ENCODE data around the gene IFITM2.

IFITM2 gene

GRCh38 chr11:278001-278951 is 29.3 kb upstream of the IFITM2 start, which contains the start of gene NLRP6:
TSS of gene NLRP6 (plus strand) at chr11:278407. CDS start at chr11:278570, 163 bp downstream.
- DNase-seq (ENCODE audit: insufficient read length, low spot score), result no peak
- no peak for FAIRE-seq
- TF ChIP-seq POLR2A (IDR thresholded peaks at IDR 0.05; ENCODE audit: low read depth, low read length), result no peak

- no peak for TF ChIP-seq POLR2A (IDR thresholded peaks at IDR 0.05; ENCODE audit: low read depth, low read length)
- FAIRE-seq, result no peak
Measured at GRCh38 chr11:279040-279965, 28.3 kb upstream of the IFITM2 start.

GRCh38 chr11:279966-280705 is 27.5 kb upstream of the IFITM2 start:
- FAIRE-seq (no peak), DNase-seq (ENCODE audit: insufficient read length, low spot score) (no peak)
- TF ChIP-seq POLR2A (IDR thresholded peaks at IDR 0.05; ENCODE audit: low read depth, low read length), result no peak

More at GRCh38 chr11:279040-279965, 28.3 kb upstream of the IFITM2 start:
- DNase-seq (ENCODE audit: insufficient read length, low spot score), result no peak

GRCh38 chr11:280706-281485 is 26.7 kb upstream of the IFITM2 start:
- DNase-seq (ENCODE audit: insufficient read length, low spot score) (no peak), FAIRE-seq (no peak)
- no peak for TF ChIP-seq POLR2A (IDR thresholded peaks at IDR 0.05; ENCODE audit: low read depth, low read length)

GRCh38 chr11:281486-282161 is 26.0 kb upstream of the IFITM2 start:
- FAIRE-seq (no peak), DNase-seq (ENCODE audit: insufficient read length, low spot score) (no peak)
- TF ChIP-seq POLR2A (IDR thresholded peaks at IDR 0.05; ENCODE audit: low read depth, low read length), result no peak

- no peak for FAIRE-seq
- no peak for TF ChIP-seq POLR2A (IDR thresholded peaks at IDR 0.05; ENCODE audit: low read depth, low read length)
- DNase-seq (ENCODE audit: insufficient read length, low spot score), result no peak
Measured at GRCh38 chr11:282171-282570, 25.4 kb upstream of the IFITM2 start.

- no peak for TF ChIP-seq POLR2A (IDR thresholded peaks at IDR 0.05; ENCODE audit: low read depth, low read length)
- DNase-seq (ENCODE audit: insufficient read length, low spot score), result peak; percentile 75
Measured at GRCh38 chr11:282630-283360, 24.8 kb upstream of the IFITM2 start.

GRCh38 chr11:283405-284104 is 24.1 kb upstream of the IFITM2 start:
- no peak for DNase-seq (ENCODE audit: insufficient read length, low spot score)
- no peak for FAIRE-seq
- no peak for TF ChIP-seq POLR2A (IDR thresholded peaks at IDR 0.05; ENCODE audit: low read depth, low read length)

More at GRCh38 chr11:282630-283360, 24.8 kb upstream of the IFITM2 start:
- no peak for FAIRE-seq

- DNase-seq (ENCODE audit: insufficient read length, low spot score) (no peak), FAIRE-seq (no peak)
- TF ChIP-seq POLR2A (IDR thresholded peaks at IDR 0.05; ENCODE audit: low read depth, low read length), result no peak
Measured at GRCh38 chr11:284105-285020, 23.3 kb upstream of the IFITM2 start.

Data from H54 (cell line).